VCaP (cell line): ENCODE measurements around the gene PSMB7.

ENCODE experiments used
- H3K27ac ChIP-seq: fragments of 450-650 bp; 2 replicates; pipeline ENCODE4 v1.5.1; 2017
- CTCF ChIP-seq: fragments of 450-650 bp; conservative IDR thresholded peaks from 2 replicates; pipeline ENCODE4 v1.5.1; 2017; ENCODE audit warnings: mild to moderate bottlenecking, moderate library complexity

Gene PSMB7

GRCh38 chr9:124333203-124333579, 82.1 kb downstream of the PSMB7 start:
- no peak for TF ChIP-seq CTCF
- no peak overlapping the region for H3K27ac ChIP-seq

- TF ChIP-seq CTCF = no peak
- no peak overlapping the region for H3K27ac ChIP-seq
Observed at GRCh38 chr9:124332361-124333202, 82.7 kb downstream of the PSMB7 start.

GRCh38 chr9:124331580-124331979, 83.7 kb downstream of the PSMB7 start:
- H3K27ac ChIP-seq = no peak overlapping the region
- no peak for TF ChIP-seq CTCF

- no peak for TF ChIP-seq CTCF
- H3K27ac ChIP-seq = no peak overlapping the region
Observed at GRCh38 chr9:124330011-124330697, 85.1 kb downstream of the PSMB7 start.

GRCh38 chr9:124329206-124329792, 85.9 kb downstream of the PSMB7 start:
- no peak for TF ChIP-seq CTCF
- H3K27ac ChIP-seq = no peak overlapping the region

GRCh38 chr9:124328285-124328684, 87.0 kb downstream of the PSMB7 start:
- H3K27ac ChIP-seq = no peak overlapping the region
- no peak for TF ChIP-seq CTCF

- TF ChIP-seq CTCF = no peak
- H3K27ac ChIP-seq = no peak overlapping the region
Observed at GRCh38 chr9:124327491-124327890, 87.8 kb downstream of the PSMB7 start.
